SIG-M5 (cell line): Measurements from ENCODE around the gene PCIF1.

Experiments used
- DNase-seq: peaks from one replicate; lab custom pipeline; 2025; lab: John Stamatoyannopoulos, UW

Gene PCIF1

GRCh38 chr20:45904583-45905504, 29.6 kb upstream of the PCIF1 start:
- no peak for DNase-seq

- DNase-seq, result no peak
Measured at GRCh38 chr20:45905505-45906079, 28.9 kb upstream of the PCIF1 start.

- DNase-seq, result no peak
Measured at GRCh38 chr20:45907219-45907948, 27.1 kb upstream of the PCIF1 start.

GRCh38 chr20:45908084-45908483, 26.4 kb upstream of the PCIF1 start:
- no peak for DNase-seq

- DNase-seq, result no peak
Measured at GRCh38 chr20:45909336-45909808, 25.1 kb upstream of the PCIF1 start.

- no peak for DNase-seq
Measured at GRCh38 chr20:45909817-45910669, 24.4 kb upstream of the PCIF1 start.

GRCh38 chr20:45910670-45911485, 23.6 kb upstream of the PCIF1 start:
- peak; percentile 99 for DNase-seq

- DNase-seq, result no peak
Measured at GRCh38 chr20:45911486-45912343, 22.8 kb upstream of the PCIF1 start, which contains the start of gene PLTP. PLTP (minus strand) TSS chr20:45912155; CDS start chr20:45911452, 703 bp downstream.

GRCh38 chr20:45912344-45912682, 22.2 kb upstream of the PCIF1 start:
- DNase-seq, result no peak

GRCh38 chr20:45913116-45913515, 21.4 kb upstream of the PCIF1 start:
- DNase-seq, result no peak

GRCh38 chr20:45917790-45918141, 16.7 kb upstream of the PCIF1 start:
- no peak for DNase-seq

GRCh38 chr20:45918182-45918737, 16.2 kb upstream of the PCIF1 start:
- DNase-seq, result no peak

- DNase-seq, result no peak
Measured at GRCh38 chr20:45918779-45919537, 15.5 kb upstream of the PCIF1 start.

GRCh38 chr20:45919542-45920399, 14.7 kb upstream of the PCIF1 start:
- no peak for DNase-seq

- DNase-seq, result no peak
Measured at GRCh38 chr20:45920462-45921336, 13.8 kb upstream of the PCIF1 start.

GRCh38 chr20:45921337-45922189, 12.9 kb upstream of the PCIF1 start:
- no peak for DNase-seq
